HepG2 (cell line): ENCODE measurements around the gene CALML6.

Experiments
- EZH2 ChIP-seq: conservative IDR thresholded peaks from 2 replicates; pipeline ENCODE4 v1.6.1; 2012; ENCODE audit warnings: mild to moderate bottlenecking, low read depth, low read length, moderate library complexity
- POLR2A ChIP-seq, 2 experiments: IDR thresholded peaks; 2 replicates each; pipeline ENCODE4 v1.6.1; 2011; ENCODE audit warnings: low read depth in 2 of 2, low read length in 2 of 2, mild to moderate bottlenecking in 1 of 2, moderate library complexity in 1 of 2; ENCODE audit not compliant: insufficient read depth in 1 of 2
- SMC3 ChIP-seq: IDR thresholded peaks from 2 replicates; pipeline ENCODE4 v1.6.1; 2011; ENCODE audit warnings: low read length, improper control_type of control experiment

GRCh38 chr1:1883092-1883873 is 31.8 kb upstream of the CALML6 start:
- TF ChIP-seq EZH2 (no peak), SMC3 (no peak), POLR2A (IDR thresholded peaks at IDR 0.05; ENCODE audit: insufficient read depth in 1 of 2, low read depth in 2 of 2, low read length in 2 of 2) (no peak)
